ENCODE results near the gene RIF1.

RIF1 gene, protein sequence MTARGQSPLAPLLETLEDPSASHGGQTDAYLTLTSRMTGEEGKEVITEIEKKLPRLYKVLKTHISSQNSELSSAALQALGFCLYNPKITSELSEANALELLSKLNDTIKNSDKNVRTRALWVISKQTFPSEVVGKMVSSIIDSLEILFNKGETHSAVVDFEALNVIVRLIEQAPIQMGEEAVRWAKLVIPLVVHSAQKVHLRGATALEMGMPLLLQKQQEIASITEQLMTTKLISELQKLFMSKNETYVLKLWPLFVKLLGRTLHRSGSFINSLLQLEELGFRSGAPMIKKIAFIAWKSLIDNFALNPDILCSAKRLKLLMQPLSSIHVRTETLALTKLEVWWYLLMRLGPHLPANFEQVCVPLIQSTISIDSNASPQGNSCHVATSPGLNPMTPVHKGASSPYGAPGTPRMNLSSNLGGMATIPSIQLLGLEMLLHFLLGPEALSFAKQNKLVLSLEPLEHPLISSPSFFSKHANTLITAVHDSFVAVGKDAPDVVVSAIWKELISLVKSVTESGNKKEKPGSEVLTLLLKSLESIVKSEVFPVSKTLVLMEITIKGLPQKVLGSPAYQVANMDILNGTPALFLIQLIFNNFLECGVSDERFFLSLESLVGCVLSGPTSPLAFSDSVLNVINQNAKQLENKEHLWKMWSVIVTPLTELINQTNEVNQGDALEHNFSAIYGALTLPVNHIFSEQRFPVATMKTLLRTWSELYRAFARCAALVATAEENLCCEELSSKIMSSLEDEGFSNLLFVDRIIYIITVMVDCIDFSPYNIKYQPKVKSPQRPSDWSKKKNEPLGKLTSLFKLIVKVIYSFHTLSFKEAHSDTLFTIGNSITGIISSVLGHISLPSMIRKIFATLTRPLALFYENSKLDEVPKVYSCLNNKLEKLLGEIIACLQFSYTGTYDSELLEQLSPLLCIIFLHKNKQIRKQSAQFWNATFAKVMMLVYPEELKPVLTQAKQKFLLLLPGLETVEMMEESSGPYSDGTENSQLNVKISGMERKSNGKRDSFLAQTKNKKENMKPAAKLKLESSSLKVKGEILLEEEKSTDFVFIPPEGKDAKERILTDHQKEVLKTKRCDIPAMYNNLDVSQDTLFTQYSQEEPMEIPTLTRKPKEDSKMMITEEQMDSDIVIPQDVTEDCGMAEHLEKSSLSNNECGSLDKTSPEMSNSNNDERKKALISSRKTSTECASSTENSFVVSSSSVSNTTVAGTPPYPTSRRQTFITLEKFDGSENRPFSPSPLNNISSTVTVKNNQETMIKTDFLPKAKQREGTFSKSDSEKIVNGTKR (N-terminal part only)

DNA sequence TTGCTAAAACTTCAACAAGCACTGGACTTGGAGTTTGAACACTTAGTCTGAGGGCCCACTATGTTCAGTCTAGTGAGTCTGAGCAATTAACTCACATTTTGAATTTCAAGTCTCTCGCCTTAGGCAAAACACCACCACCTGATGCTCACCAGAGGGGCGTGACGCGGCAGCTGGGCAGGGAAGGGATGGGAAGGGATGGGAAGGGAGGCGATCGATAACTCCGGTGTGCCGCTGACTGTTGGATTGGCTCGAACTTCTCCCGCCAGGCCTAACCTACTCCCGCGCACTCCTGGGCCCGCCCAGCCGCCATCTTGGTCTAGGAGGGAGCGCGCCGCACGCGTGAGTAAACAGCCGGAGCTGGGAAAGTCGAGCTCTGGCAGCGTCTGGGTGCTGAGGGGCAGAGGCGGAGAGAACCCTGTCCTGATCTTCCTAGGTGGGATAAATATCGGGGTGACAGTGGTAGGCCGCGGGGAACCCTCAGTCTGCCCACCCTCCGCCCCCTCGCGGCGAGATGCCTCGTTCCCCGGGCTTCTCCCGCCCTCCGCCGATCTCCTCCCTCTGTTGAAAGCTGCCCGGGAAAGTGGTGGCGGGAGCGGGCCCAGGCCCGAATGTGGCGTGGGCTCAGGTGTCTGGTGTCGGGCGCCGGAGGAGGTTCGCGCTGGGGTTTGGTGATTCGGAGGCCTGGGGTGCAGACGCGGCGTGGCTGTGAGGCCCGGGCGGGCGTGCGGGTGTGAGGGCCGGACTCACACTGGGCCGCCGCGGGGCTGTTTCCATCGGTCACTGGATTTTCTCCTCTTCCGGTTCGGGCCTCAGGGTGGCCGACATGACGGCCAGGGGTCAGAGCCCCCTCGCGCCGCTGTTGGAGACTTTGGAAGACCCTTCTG lies at the start of gene RIF1:
TSS of gene RIF1 (plus strand) at position 302 of the 884 bp plus-strand sequence. CDS start at position 824, 522 bp downstream.
- Histone ChIP-seq H3K36me3 (ENCODE audit: control insufficient read depth, insufficient read depth, low read length) (peaks cover 35% of the 10 kb centered on the region), H3K9ac (ENCODE audit: low read depth, low read length) (peak within 1 kb of the TSS; percentile 98), H3K4me1 (ENCODE audit: control insufficient read depth, insufficient read depth, low read length) (no peaks in the 10 kb centered on the region), H3K4me3 (ENCODE audit: low read depth, low read length) (peak within 1 kb of the TSS; percentile 94), H3K27ac (ENCODE audit: low read depth, low read length) (peak within 1 kb of the TSS; percentile 97), H3K27me3 (ENCODE audit: control insufficient read depth, insufficient read depth, low read length) (no peaks in the 10 kb centered on the region), H3K9me3 (ENCODE audit: control insufficient read depth, insufficient read depth, low read length) (no peaks in the 10 kb centered on the region)

DNA sequence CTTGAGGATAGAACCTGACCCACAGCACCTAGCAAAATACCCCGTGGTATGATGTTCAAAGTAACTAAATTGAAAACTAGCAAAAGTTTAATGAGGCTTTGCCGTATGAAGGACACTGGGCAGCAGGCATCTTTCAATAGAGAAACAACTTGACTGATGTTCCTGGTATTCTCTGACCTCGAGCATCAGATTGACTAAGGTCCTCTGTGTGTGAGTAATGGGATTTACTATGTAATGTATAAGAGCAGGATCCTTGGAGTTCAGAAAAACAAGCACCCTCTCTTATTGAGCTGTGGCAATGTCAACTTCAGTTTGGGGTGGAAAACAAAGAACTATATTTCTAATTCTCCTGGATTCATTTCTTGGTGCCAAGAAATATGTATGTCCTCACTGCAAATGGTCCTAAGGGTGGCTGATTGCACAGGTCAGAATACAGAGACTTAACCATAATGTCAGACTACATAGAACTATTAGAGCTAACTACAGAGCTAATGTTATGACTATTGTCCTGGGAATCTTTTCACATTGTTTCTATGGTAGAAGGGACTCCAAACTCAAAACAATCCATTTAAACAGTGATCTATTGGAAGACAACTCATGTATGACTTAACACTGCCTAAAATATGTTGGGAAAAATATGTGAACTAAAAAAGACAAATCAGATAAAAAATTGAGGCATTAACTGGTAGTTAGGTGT lies 47.9 kb upstream of the RIF1 start:
- H3K4me1 ChIP-seq (ENCODE audit: control insufficient read depth, insufficient read depth, low read length) = peaks cover 23% of the 10 kb centered on the region
- H3K27ac ChIP-seq (ENCODE audit: low read depth, low read length) = no peak overlapping the region
- no peaks in the 10 kb centered on the region for H3K36me3 ChIP-seq (ENCODE audit: control insufficient read depth, insufficient read depth, low read length)
- H3K27me3 ChIP-seq (ENCODE audit: control insufficient read depth, insufficient read depth, low read length) = no peaks in the 10 kb centered on the region
- no peaks in the 10 kb centered on the region for H3K9me3 ChIP-seq (ENCODE audit: control insufficient read depth, insufficient read depth, low read length)
- H3K9ac ChIP-seq (ENCODE audit: low read depth, low read length) = no peak overlapping the region
- no peak overlapping the region for H3K4me3 ChIP-seq (ENCODE audit: low read depth, low read length)

DNA sequence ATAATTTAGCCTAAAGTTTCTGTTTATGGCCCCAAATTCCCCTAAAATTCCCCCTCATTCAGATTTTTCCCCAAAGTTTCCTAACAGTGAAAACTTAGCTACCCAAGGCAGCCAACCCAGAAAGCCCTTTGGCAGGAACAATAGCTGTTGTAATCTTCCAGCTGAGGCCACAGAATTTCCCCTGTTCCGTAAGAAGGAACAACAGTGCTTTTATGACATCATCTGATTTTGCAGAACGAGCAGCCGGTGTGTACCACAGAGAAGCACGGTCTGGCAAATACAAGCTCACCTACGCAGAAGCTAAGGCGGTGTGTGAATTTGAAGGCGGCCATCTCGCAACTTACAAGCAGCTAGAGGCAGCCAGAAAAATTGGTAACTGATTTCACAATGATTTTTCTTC lies 46.0 kb upstream of the RIF1 start:
- no peaks in the 10 kb centered on the region for H3K9me3 ChIP-seq (ENCODE audit: control insufficient read depth, insufficient read depth, low read length)
- no peaks in the 10 kb centered on the region for H3K27me3 ChIP-seq (ENCODE audit: control insufficient read depth, insufficient read depth, low read length)
- H3K4me3 ChIP-seq (ENCODE audit: low read depth, low read length) = no peak overlapping the region
- H3K4me1 ChIP-seq (ENCODE audit: control insufficient read depth, insufficient read depth, low read length) = peaks cover 4% of the 10 kb centered on the region
- H3K36me3 ChIP-seq (ENCODE audit: control insufficient read depth, insufficient read depth, low read length) = no peaks in the 10 kb centered on the region
- H3K27ac ChIP-seq (ENCODE audit: low read depth, low read length) = no peak overlapping the region
- H3K9ac ChIP-seq (ENCODE audit: low read depth, low read length) = no peak overlapping the region

DNA sequence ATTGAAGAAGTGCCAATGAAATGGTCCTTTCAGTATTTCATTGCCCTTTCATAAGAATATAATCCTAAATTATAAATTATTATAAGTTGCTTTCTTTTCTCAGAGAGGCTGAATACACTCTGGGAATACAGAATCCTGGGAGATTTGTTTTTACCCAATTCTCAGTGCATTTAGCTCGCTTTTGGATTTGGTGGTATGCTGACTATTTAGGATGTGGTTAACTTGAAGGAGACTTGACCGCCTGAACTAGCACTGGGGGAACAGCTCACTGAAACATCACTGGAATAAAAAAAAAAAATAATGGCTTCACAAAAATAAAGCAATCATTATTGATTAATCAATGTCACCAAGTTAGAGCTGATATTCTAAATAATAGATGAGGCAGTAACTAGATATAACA lies 42.1 kb upstream of the RIF1 start:
- H3K36me3 ChIP-seq (ENCODE audit: control insufficient read depth, insufficient read depth, low read length) = no peaks in the 10 kb centered on the region
- H3K9ac ChIP-seq (ENCODE audit: low read depth, low read length) = no peak overlapping the region
- no peaks in the 10 kb centered on the region for H3K9me3 ChIP-seq (ENCODE audit: control insufficient read depth, insufficient read depth, low read length)
- no peak overlapping the region for H3K4me3 ChIP-seq (ENCODE audit: low read depth, low read length)
- H3K27me3 ChIP-seq (ENCODE audit: control insufficient read depth, insufficient read depth, low read length) = no peaks in the 10 kb centered on the region
- H3K4me1 ChIP-seq (ENCODE audit: control insufficient read depth, insufficient read depth, low read length) = no peaks in the 10 kb centered on the region
- no peak overlapping the region for H3K27ac ChIP-seq (ENCODE audit: low read depth, low read length)

DNA sequence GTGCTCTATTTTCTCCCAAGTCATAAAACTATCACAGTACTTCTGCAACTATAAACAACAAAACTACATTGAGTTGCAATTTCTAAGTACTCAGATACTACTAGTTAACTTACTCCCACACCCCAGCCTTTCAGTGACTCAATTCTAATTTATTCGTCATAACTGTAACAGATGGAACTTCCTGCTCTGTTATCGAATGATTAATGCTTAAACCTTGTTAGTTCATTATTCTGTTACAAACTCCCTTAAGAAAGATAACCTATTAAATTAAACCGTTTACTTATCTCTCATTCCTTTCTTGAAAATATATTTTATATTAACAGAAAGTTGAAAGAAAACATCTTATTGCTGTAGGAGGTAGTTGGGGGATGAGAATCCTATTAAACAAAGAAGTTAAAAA lies 35.3 kb upstream of the RIF1 start:
- Histone ChIP-seq H3K9ac (ENCODE audit: low read depth, low read length) (no peak overlapping the region), H3K9me3 (ENCODE audit: control insufficient read depth, insufficient read depth, low read length) (no peaks in the 10 kb centered on the region), H3K4me3 (ENCODE audit: low read depth, low read length) (no peak overlapping the region), H3K27me3 (ENCODE audit: control insufficient read depth, insufficient read depth, low read length) (no peaks in the 10 kb centered on the region), H3K27ac (ENCODE audit: low read depth, low read length) (peak overlapping the region; percentile 20), H3K4me1 (ENCODE audit: control insufficient read depth, insufficient read depth, low read length) (peaks cover 13% of the 10 kb centered on the region), H3K36me3 (ENCODE audit: control insufficient read depth, insufficient read depth, low read length) (no peaks in the 10 kb centered on the region)

DNA sequence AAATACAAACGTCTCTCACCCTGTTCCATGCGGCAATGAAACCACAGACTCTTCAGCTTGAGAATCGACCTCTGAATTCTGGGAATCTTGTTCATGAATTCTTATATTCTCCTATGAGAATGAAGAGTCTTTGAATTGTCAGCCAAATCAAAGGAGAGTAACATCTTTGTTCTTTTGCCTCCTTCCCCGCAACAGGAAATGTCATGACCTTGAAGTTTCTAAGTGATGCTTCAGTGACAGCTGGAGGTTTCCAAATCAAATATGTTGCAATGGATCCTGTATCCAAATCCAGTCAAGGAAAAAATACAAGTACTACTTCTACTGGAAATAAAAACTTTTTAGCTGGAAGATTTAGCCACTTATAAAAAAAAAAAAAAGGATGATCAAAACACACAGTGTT lies 30.5 kb upstream of the RIF1 start:
- Histone ChIP-seq H3K36me3 (ENCODE audit: control insufficient read depth, insufficient read depth, low read length) (no peaks in the 10 kb centered on the region), H3K9ac (ENCODE audit: low read depth, low read length) (no peak overlapping the region), H3K9me3 (ENCODE audit: control insufficient read depth, insufficient read depth, low read length) (no peaks in the 10 kb centered on the region), H3K4me1 (ENCODE audit: control insufficient read depth, insufficient read depth, low read length) (peaks cover 4% of the 10 kb centered on the region), H3K27ac (ENCODE audit: low read depth, low read length) (no peak overlapping the region), H3K27me3 (ENCODE audit: control insufficient read depth, insufficient read depth, low read length) (no peaks in the 10 kb centered on the region), H3K4me3 (ENCODE audit: low read depth, low read length) (no peak overlapping the region)

DNA sequence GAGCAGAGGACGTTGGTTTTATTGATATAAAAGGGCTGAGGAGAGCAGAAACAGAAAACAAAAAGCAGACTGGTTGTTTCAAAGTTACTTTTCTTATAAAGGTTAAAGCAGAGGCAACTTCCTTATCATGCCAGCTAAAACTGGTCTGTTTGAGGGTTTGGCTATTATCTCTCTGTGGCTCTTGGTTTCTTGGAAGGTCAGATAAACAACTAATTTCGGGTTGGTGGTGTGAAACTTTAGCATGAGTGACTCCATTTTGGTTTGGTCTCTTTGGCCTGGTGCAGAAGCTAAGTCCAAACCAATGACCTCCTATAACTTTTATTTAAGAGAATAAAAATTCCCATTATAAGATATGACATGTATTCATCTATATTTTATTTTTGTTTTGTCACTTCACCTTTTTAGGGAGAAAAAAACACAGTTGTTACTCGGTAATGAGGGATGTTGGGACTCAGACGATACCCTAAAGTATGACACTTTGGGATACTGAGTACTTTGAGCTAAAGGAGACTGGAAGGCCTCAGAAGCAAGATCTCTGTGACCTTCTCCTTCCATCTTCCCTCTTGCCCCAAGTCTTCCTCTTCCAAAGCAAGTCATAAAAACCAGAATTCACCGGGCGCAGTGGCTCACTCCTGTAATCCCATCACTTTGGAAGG lies 29.0 kb upstream of the RIF1 start:
- Histone ChIP-seq H3K9me3 (ENCODE audit: control insufficient read depth, insufficient read depth, low read length) (no peaks in the 10 kb centered on the region), H3K27ac (ENCODE audit: low read depth, low read length) (no peak overlapping the region), H3K9ac (ENCODE audit: low read depth, low read length) (no peak overlapping the region), H3K4me1 (ENCODE audit: control insufficient read depth, insufficient read depth, low read length) (no peaks in the 10 kb centered on the region), H3K4me3 (ENCODE audit: low read depth, low read length) (no peak overlapping the region), H3K36me3 (ENCODE audit: control insufficient read depth, insufficient read depth, low read length) (no peaks in the 10 kb centered on the region), H3K27me3 (ENCODE audit: control insufficient read depth, insufficient read depth, low read length) (no peaks in the 10 kb centered on the region)

DNA sequence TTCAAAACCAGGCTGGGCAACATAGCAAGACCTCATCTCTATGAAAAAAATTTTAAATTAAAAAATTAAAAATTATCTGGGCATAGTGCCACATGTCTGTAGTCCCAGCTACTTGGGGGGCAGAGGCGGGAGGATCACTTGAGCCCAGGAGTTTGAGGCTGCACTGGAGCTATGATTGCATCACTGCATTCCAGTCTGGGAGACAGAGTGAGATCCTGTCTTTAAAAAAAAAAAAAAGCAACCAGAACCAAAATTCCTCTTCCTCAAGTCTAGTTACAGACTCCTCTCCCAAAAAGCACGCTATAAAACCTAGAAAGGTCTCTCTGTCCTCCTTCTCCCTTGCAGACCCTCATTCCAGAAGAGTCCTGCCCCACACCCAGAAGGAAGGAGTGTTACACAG lies 28.4 kb upstream of the RIF1 start:
- H3K36me3 ChIP-seq (ENCODE audit: control insufficient read depth, insufficient read depth, low read length) = no peaks in the 10 kb centered on the region
- no peaks in the 10 kb centered on the region for H3K27me3 ChIP-seq (ENCODE audit: control insufficient read depth, insufficient read depth, low read length)
- H3K4me1 ChIP-seq (ENCODE audit: control insufficient read depth, insufficient read depth, low read length) = no peaks in the 10 kb centered on the region
- no peak overlapping the region for H3K4me3 ChIP-seq (ENCODE audit: low read depth, low read length)
- H3K9ac ChIP-seq (ENCODE audit: low read depth, low read length) = no peak overlapping the region
- H3K9me3 ChIP-seq (ENCODE audit: control insufficient read depth, insufficient read depth, low read length) = no peaks in the 10 kb centered on the region
- no peak overlapping the region for H3K27ac ChIP-seq (ENCODE audit: low read depth, low read length)

DNA sequence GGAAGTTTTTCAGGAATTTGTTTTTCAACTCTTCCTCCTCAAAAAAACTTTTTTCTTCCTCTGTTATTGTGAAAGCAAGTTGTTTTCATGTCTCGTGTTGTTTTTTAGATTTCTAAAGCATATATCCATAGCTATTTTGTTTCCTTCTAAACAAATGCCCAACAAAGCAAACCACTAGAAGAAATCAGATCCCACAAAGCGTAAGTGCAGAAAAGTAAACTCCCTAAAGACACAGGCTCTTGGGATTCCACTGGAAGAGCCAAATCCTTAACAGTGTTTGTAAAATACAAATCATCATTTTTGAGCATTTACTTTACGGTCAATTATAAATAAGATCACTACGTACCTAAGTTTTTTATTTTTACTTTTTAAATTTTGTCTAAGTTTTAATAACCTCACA lies 21.7 kb upstream of the RIF1 start:
- no peaks in the 10 kb centered on the region for H3K27me3 ChIP-seq (ENCODE audit: control insufficient read depth, insufficient read depth, low read length)
- H3K27ac ChIP-seq (ENCODE audit: low read depth, low read length) = no peak overlapping the region
- no peaks in the 10 kb centered on the region for H3K4me1 ChIP-seq (ENCODE audit: control insufficient read depth, insufficient read depth, low read length)
- no peaks in the 10 kb centered on the region for H3K36me3 ChIP-seq (ENCODE audit: control insufficient read depth, insufficient read depth, low read length)
- no peak overlapping the region for H3K9ac ChIP-seq (ENCODE audit: low read depth, low read length)
- H3K4me3 ChIP-seq (ENCODE audit: low read depth, low read length) = no peak overlapping the region
- no peaks in the 10 kb centered on the region for H3K9me3 ChIP-seq (ENCODE audit: control insufficient read depth, insufficient read depth, low read length)
